Glutamatergic neuron (in vitro differentiated cells): Measurements from ENCODE around the gene NTM. TPM values are rescaled to one million over a fixed set of nuclear protein-coding genes. Genes with fewer than 3 reads are reported as not detected.

ENCODE experiments used
- DNase-seq: peaks from one replicate; pipeline ENCODE4 v3.0.0; 2022
- H3K27ac Mint-ChIP-seq: one replicate; pipeline ENCODE4 v1.8.0; 2020; ENCODE audit warnings: mild to moderate bottlenecking, mixed read lengths, inconsistent platforms; ENCODE audit not compliant: unreplicated experiment
- H3K27me3 Mint-ChIP-seq: one replicate; pipeline ENCODE4 v1.8.0; 2020; ENCODE audit warnings: mild to moderate bottlenecking, moderate library complexity, mixed read lengths, inconsistent platforms; ENCODE audit not compliant: unreplicated experiment
- H3K36me3 Mint-ChIP-seq: one replicate; pipeline ENCODE4 v1.8.0; 2020; ENCODE audit warnings: mild to moderate bottlenecking, mixed read lengths, inconsistent platforms; ENCODE audit not compliant: unreplicated experiment
- H3K4me1 Mint-ChIP-seq: one replicate; pipeline ENCODE4 v1.8.0; 2020; ENCODE audit warnings: mild to moderate bottlenecking, low read depth, mixed read lengths, inconsistent platforms; ENCODE audit not compliant: unreplicated experiment
- H3K4me3 Mint-ChIP-seq: one replicate; pipeline ENCODE4 v1.8.0; 2020; ENCODE audit warnings: mild to moderate bottlenecking, mixed read lengths, inconsistent platforms; ENCODE audit not compliant: unreplicated experiment
- H3K9me3 Mint-ChIP-seq: one replicate; pipeline ENCODE4 v1.8.0; 2020; ENCODE audit warnings: mild to moderate bottlenecking, moderate library complexity, mixed read lengths, inconsistent platforms; ENCODE audit not compliant: unreplicated experiment
- CTCF ChIP-seq: fragments of 200-600 bp; sonication (generic); IDR thresholded peaks from one replicate; pipeline ENCODE4 v1.5.0; 2021; ENCODE audit not compliant: partially characterized antibody, unreplicated experiment
- total RNA-seq: library from RNA; stranded (reverse); fragmentation: NEBNext Ultra II Directional; extraction: Animal tissue kit (Norgen Biotek cat#: 25700); gene quantifications from one replicate; pipeline ENCODE4 v1.2.1, GENCODE V29; 2021; ENCODE audit not compliant: unreplicated experiment

The NTM gene
- total RNA-seq, 1 donor from 2014 or later, result 1.2 TPM

- DNase-seq, result peak; percentile 53
- peaks cover 4% of the 10 kb centered on the region for H3K4me1 Mint-ChIP-seq
- peaks cover 3% of the 10 kb centered on the region for H3K27me3 Mint-ChIP-seq
- H3K36me3 Mint-ChIP-seq, result no peaks in the 10 kb centered on the region
- no peak for TF ChIP-seq CTCF
- H3K9me3 Mint-ChIP-seq, result peaks cover 2% of the 10 kb centered on the region
- H3K27ac Mint-ChIP-seq, result no peak overlapping the region
- no peak overlapping the region for H3K4me3 Mint-ChIP-seq
These were observed 518.7 kb downstream of the NTM start for GRCh38 chr11:131889146-131889577.

- DNase-seq, result no peak
These were observed 519.6 kb downstream of the NTM start for GRCh38 chr11:131889760-131890581.

GRCh38 chr11:131893103-131893890 lies 522.9 kb downstream of the NTM start:
- no peaks in the 10 kb centered on the region for H3K36me3 Mint-ChIP-seq
- no peak overlapping the region for H3K4me3 Mint-ChIP-seq
- H3K4me1 Mint-ChIP-seq, result peaks cover 2% of the 10 kb centered on the region
- no peak overlapping the region for H3K27ac Mint-ChIP-seq
- no peak for TF ChIP-seq CTCF
- H3K27me3 Mint-ChIP-seq, result peaks cover 3% of the 10 kb centered on the region
- peaks cover 1% of the 10 kb centered on the region for H3K9me3 Mint-ChIP-seq
- no peak for DNase-seq

More at GRCh38 chr11:131889760-131890581, 519.6 kb downstream of the NTM start:
- TF ChIP-seq CTCF, result no peak
- H3K9me3 Mint-ChIP-seq, result peaks cover 3% of the 10 kb centered on the region
- H3K4me3 Mint-ChIP-seq, result no peak overlapping the region
- peaks cover 6% of the 10 kb centered on the region for H3K4me1 Mint-ChIP-seq
- no peak overlapping the region for H3K27ac Mint-ChIP-seq
- H3K36me3 Mint-ChIP-seq, result no peaks in the 10 kb centered on the region
- H3K27me3 Mint-ChIP-seq, result peaks cover 3% of the 10 kb centered on the region

GRCh38 chr11:131893988-131894387 lies 523.6 kb downstream of the NTM start:
- Mint-ChIP-seq H3K27me3 (peaks cover 3% of the 10 kb centered on the region), H3K9me3 (peaks cover 1% of the 10 kb centered on the region), H3K36me3 (no peaks in the 10 kb centered on the region), H3K4me3 (no peak overlapping the region), H3K27ac (no peak overlapping the region), H3K4me1 (peaks cover 2% of the 10 kb centered on the region)
- no peak for TF ChIP-seq CTCF
- DNase-seq, result no peak
